H1 (cell line): ENCODE data around the gene DGKA. TPM values are rescaled to one million over a fixed set of nuclear protein-coding genes. Genes with fewer than 3 reads are reported as not detected.

Source experiments
- ASH2L ChIP-seq: fragments of 200-600, 300-600 bp; sonication (generic); IDR thresholded peaks from one replicate; pipeline ENCODE4 v1.7.1; 2017; ENCODE audit warnings: low read length
- CTCF ChIP-seq, 3 experiments: IDR thresholded peaks; 1 replicate in 2 of 3; 2 replicates in 1 of 3; pipeline versions ENCODE4 v1.5.1 to v1.6.1; 2011; ENCODE audit warnings: low read length in 3 of 3, mild to moderate bottlenecking in 3 of 3, inconsistent platforms in 2 of 3, low read depth in 1 of 3, moderate library complexity in 1 of 3; ENCODE audit not compliant: insufficient read depth in 1 of 3; ENCODE audit errors: control extremely low read depth in 1 of 3
- KDM4A ChIP-seq: IDR thresholded peaks from one replicate; pipeline ENCODE4 v1.7.1; 2012; ENCODE audit warnings: low read depth, mild to moderate bottlenecking, moderate library complexity, low read length, inconsistent platforms; ENCODE audit not compliant: severe bottlenecking
- polyA plus RNA-seq, 7 experiments: library from polyadenylated mRNA; depleted of rRNA in 3 of 7; stranded (reverse) in 5 of 7; unstranded in 2 of 7; fragments of >200 nt in 5 of 7; fragments of 200-250 nt in 2 of 7; gene quantifications; 1 replicate in 5 of 7; 2 replicates in 1 of 7; 4 replicates in 1 of 7; pipeline versions ENCODE4 v1.2.1 to v1.2.3, GENCODE V29; 2011 to 2013; ENCODE audit warnings: missing spikeins in 2 of 7, mixed read lengths in 2 of 7
- total RNA-seq: library from RNA; stranded (reverse); fragmentation: NEBNext Ultra II Directional; extraction: Animal tissue kit (Norgen Biotek cat#: 25700); gene quantifications from 2 replicates; pipeline ENCODE4 v1.2.1, GENCODE V29; 2021

Gene DGKA
- total and polyA plus RNA-seq, 2 of the 8 experiments (the other 6 are each of a cell fraction or from before 2014, with no cell fraction given) = 15.9 to 18.0 TPM

- TF ChIP-seq ASH2L = no peak
- TF ChIP-seq KDM4A = no peak
- TF ChIP-seq CTCF (IDR thresholded peaks at IDR 0.05; ENCODE audit: control extremely low read depth in 1 of 3, insufficient read depth in 1 of 3, low read depth in 1 of 3, low read length in 3 of 3) = no peak
Measured at GRCh38 chr12:55983232-55983842, 52.4 kb downstream of the DGKA start (continued).
